Fibroblast of lung (primary cell): ENCODE results near the gene RNF123. TPM values are rescaled to one million over a fixed set of nuclear protein-coding genes. Genes with fewer than 3 reads are reported as not detected.

Experiments
- DNase-seq, 2 donors: peaks; one replicate each; pipeline versions ENCODE4 v3.0.0 to v3.0.0-alpha.2; 2010; ENCODE audit warnings: low read depth in 2 of 2
- H2AFZ ChIP-seq: 2 replicates; pipeline ENCODE4 v1.5.1; 2012; ENCODE audit warnings: low read length, control low read depth, inconsistent platforms
- H3K27ac ChIP-seq: 2 replicates; pipeline ENCODE4 v1.5.1; 2011; ENCODE audit warnings: low read length, control low read depth; ENCODE audit not compliant: insufficient read depth
- H3K27me3 ChIP-seq: 2 replicates; pipeline ENCODE4 v1.5.1; 2011; ENCODE audit warnings: mild to moderate bottlenecking, low read length; ENCODE audit not compliant: control insufficient read depth, insufficient read depth
- H3K36me3 ChIP-seq: 2 replicates; pipeline ENCODE4 v1.5.1; 2011; ENCODE audit warnings: low read length; ENCODE audit not compliant: control insufficient read depth, insufficient read depth
- H3K4me1 ChIP-seq: 2 replicates; pipeline ENCODE4 v1.5.1; 2011; ENCODE audit warnings: low read length; ENCODE audit not compliant: control insufficient read depth, insufficient read depth; ENCODE audit errors: extremely low read depth
- H3K4me2 ChIP-seq: 2 replicates; pipeline ENCODE4 v1.5.1; 2011; ENCODE audit warnings: low read length, control low read depth; ENCODE audit not compliant: insufficient read depth; ENCODE audit errors: extremely low read depth
- H3K4me3 ChIP-seq, 4 experiments: fragments of 200-600 bp in 1 of 4; sonication (generic) in 1 of 4; replicated peaks in 1 of 4; 2 replicates each; pipeline ENCODE4 v1.5.1; 2011 to 2016; ENCODE audit warnings: low read length in 4 of 4, low read depth in 3 of 4, mild to moderate bottlenecking in 3 of 4, control low read depth in 2 of 4, inconsistent platforms in 1 of 4, mixed read lengths in 1 of 4; ENCODE audit not compliant: insufficient read depth in 1 of 4; ENCODE audit errors: control extremely low read depth in 1 of 4
- H3K79me2 ChIP-seq: 2 replicates; pipeline ENCODE4 v1.5.1; 2012; ENCODE audit warnings: mild to moderate bottlenecking, low read length, inconsistent platforms; ENCODE audit not compliant: control insufficient read depth, insufficient read depth
- H3K9ac ChIP-seq: 2 replicates; pipeline ENCODE4 v1.5.1; 2011; ENCODE audit warnings: mild to moderate bottlenecking, low read length, control low read depth; ENCODE audit not compliant: insufficient read depth
- H3K9me3 ChIP-seq: 2 replicates; pipeline ENCODE4 v1.5.1; 2012; ENCODE audit warnings: low read depth, low read length; ENCODE audit not compliant: control insufficient read depth, insufficient read depth
- H4K20me1 ChIP-seq: 2 replicates; pipeline ENCODE4 v1.5.1; 2011; ENCODE audit warnings: low read length; ENCODE audit not compliant: control insufficient read depth, insufficient read depth; ENCODE audit errors: extremely low read depth
- EZH2 ChIP-seq: IDR thresholded peaks from 2 replicates; pipeline ENCODE4 v1.5.1; 2012; ENCODE audit warnings: low read length, control low read depth, mild to moderate bottlenecking; ENCODE audit errors: missing control alignments
- polyA plus RNA-seq, 2 donors: library from polyadenylated mRNA; depleted of rRNA in 1 of 2; stranded (reverse) in 1 of 2; unstranded in 1 of 2; fragments of >200 nt; gene quantifications; 2 replicates each; pipeline ENCODE4 v1.2.1, GENCODE V29; 2011 to 2012; ENCODE audit warnings: missing spikeins in 1 of 2
- total RNA-seq: library from RNA; depleted of rRNA; stranded (reverse); fragments of >200 nt; gene quantifications from 2 replicates; pipeline ENCODE4 v1.2.1, GENCODE V29; 2014
- TF ChIP-seq, protein P1 (sequence below), 2 donors: IDR thresholded peaks in 1 of 2; conservative IDR thresholded peaks in 1 of 2; 1 replicate in 1 of 2; 2 replicates in 1 of 2; pipeline ENCODE4 v1.5.1; 2011 to 2012; ENCODE audit warnings: low read length in 2 of 2, control low read depth in 1 of 2, inconsistent platforms in 1 of 2, low read depth in 1 of 2, mild to moderate bottlenecking in 1 of 2

The RNF123 gene
- total and polyA plus RNA-seq, 2 donors (not counting 1 experiment from before 2014, with no cell fraction given): 16.5 to 27.1 TPM

DNA sequence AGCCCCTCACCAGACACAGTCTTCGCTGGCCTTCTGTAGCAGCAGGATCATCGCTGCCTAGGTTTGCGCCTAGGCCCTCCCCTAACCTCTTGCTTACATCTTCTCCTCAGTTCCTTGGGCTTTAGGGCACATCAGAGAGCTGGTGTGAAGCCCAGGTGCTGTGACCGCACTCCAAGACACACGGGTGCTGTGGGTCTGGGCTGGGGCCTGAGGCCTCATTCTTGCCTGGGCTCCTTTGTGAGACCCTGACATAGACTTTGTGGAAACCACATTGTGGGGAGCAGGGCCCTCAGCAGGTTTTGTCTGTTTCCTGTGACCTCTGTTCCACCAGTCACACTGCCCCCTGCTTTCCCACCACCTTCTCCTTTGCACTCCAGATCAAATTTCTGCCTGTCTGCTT is 22.1 kb downstream of the RNF123 start:
- H3K9me3 ChIP-seq: no peaks in the 10 kb centered on the region

DNA sequence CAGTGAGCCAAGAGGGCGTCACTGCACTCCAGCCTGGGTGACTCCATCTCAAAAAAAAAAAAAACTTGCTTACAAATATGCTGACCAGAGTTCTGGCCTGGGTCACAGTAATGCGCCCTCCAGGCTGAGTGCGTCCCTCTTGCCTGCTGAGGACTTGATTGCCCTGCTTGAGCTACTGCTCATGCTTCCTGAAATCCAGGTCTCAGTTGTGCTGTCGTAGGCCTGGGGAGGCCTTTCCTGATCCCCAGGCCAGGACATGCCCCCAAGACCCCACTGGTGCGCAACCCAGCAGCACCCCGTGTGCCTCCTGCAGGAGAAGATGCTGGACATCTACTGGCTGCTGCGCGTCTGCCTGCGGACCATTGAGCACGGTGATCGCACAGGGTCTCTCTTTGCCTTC is 22.8 kb downstream of the RNF123 start:
- TF ChIP-seq, protein P1, sequence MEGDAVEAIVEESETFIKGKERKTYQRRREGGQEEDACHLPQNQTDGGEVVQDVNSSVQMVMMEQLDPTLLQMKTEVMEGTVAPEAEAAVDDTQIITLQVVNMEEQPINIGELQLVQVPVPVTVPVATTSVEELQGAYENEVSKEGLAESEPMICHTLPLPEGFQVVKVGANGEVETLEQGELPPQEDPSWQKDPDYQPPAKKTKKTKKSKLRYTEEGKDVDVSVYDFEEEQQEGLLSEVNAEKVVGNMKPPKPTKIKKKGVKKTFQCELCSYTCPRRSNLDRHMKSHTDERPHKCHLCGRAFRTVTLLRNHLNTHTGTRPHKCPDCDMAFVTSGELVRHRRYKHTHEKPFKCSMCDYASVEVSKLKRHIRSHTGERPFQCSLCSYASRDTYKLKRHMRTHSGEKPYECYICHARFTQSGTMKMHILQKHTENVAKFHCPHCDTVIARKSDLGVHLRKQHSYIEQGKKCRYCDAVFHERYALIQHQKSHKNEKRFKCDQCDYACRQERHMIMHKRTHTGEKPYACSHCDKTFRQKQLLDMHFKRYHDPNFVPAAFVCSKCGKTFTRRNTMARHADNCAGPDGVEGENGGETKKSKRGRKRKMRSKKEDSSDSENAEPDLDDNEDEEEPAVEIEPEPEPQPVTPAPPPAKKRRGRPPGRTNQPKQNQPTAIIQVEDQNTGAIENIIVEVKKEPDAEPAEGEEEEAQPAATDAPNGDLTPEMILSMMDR (conservative IDR thresholded peaks at IDR 0.05 in 1 of 2, IDR thresholded peaks at IDR 0.05 in 1 of 2; ENCODE audit: low read depth in 1 of 2, low read length in 2 of 2): no peak
- no peak for TF ChIP-seq EZH2
- Histone ChIP-seq H3K4me1 (no peaks in the 10 kb centered on the region), H3K4me3 (no peak overlapping the region), H3K27ac (no peak overlapping the region), H3K9ac (no peak overlapping the region), H3K79me2 (no peaks in the 10 kb centered on the region), H2AFZ (no peak overlapping the region), H4K20me1 (no peaks in the 10 kb centered on the region), H3K36me3 (peaks cover 4% of the 10 kb centered on the region), H3K27me3 (no peaks in the 10 kb centered on the region), H3K9me3 (no peaks in the 10 kb centered on the region), H3K4me2 (no peak overlapping the region)
- DNase-seq: no peak

More for the DNA sequence above, 22.1 kb downstream of the RNF123 start:
- no peak for TF ChIP-seq EZH2
- TF ChIP-seq, protein P1 (conservative IDR thresholded peaks at IDR 0.05 in 1 of 2, IDR thresholded peaks at IDR 0.05 in 1 of 2; ENCODE audit: low read depth in 1 of 2, low read length in 2 of 2): no peak
- no peak overlapping the region for H3K27ac ChIP-seq
- DNase-seq: no peak
- H3K36me3 ChIP-seq: peaks cover 4% of the 10 kb centered on the region
- no peaks in the 10 kb centered on the region for H3K79me2 ChIP-seq
- no peaks in the 10 kb centered on the region for H3K4me1 ChIP-seq
- H2AFZ ChIP-seq: no peak overlapping the region
- no peak overlapping the region for H3K9ac ChIP-seq
- no peaks in the 10 kb centered on the region for H3K27me3 ChIP-seq
- no peak overlapping the region for H3K4me3 ChIP-seq
- H3K4me2 ChIP-seq: no peak overlapping the region
- H4K20me1 ChIP-seq: no peaks in the 10 kb centered on the region

DNA sequence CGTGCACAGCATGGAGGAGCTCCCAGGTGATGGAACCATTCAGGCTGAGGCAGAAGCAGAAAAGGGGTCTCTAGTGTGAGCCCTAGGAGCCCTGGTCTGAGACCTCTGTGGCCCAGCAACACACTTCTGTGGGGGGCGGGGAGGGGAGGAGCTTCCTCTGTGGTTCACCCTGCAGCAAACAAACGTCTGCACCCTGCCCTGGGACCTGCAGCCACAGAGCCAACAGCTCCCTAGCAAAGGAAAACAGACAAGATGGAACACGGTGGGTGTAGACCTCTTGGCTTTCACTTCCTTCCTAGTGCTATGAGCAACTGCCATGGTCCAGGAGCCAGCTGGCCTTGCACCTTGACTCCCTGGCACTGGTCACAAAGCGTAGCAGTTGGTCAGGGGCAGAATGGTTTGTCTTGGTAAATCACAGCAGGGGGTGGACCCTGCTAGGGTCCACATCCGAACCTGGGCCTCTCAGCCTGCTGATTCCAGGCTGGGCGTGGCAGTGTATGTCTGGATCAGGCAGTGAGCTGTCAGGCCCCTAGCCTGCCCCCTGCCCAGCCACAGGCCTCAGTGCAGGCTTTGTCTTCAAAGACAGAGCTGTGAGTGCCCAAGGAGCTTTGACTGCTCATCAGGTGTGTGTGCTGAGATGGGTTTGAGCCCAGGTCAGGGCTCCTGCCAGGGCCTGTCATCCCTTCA is 23.4 kb downstream of the RNF123 start:
- TF ChIP-seq, protein P1 (conservative IDR thresholded peaks at IDR 0.05 in 1 of 2, IDR thresholded peaks at IDR 0.05 in 1 of 2; ENCODE audit: low read depth in 1 of 2, low read length in 2 of 2): no peak
- TF ChIP-seq EZH2: no peak
- no peaks in the 10 kb centered on the region for H4K20me1 ChIP-seq
- no peak overlapping the region for H3K4me3 ChIP-seq
- H3K79me2 ChIP-seq: no peaks in the 10 kb centered on the region
- no peak overlapping the region for H3K9ac ChIP-seq
- H3K27ac ChIP-seq: no peak overlapping the region
- DNase-seq: no peak
- no peak overlapping the region for H3K4me2 ChIP-seq
- H3K27me3 ChIP-seq: no peaks in the 10 kb centered on the region
- no peak overlapping the region for H2AFZ ChIP-seq
- peaks cover 4% of the 10 kb centered on the region for H3K36me3 ChIP-seq
- no peaks in the 10 kb centered on the region for H3K4me1 ChIP-seq
- no peaks in the 10 kb centered on the region for H3K9me3 ChIP-seq
